DND-41 (cell line): ENCODE results near the gene SIRPD.

ENCODE experiments used
- ATAC-seq: fragments of 200-7000 bp; cut with Tn5 transposase; 3 replicates; pipeline ENCODE4 v1.9.1; 2021; ENCODE audit warnings: low read depth; ENCODE audit not compliant: insufficient read depth
- DNase-seq: peaks from one replicate; pipeline ENCODE4 v3.0.0-alpha.2; 2020
- H2AFZ ChIP-seq: 2 replicates; pipeline ENCODE4 v1.6.0; 2012; ENCODE audit warnings: low read depth, low read length
- H3K27ac ChIP-seq: 2 replicates; pipeline ENCODE4 v1.5.1; 2012; ENCODE audit warnings: low read length, inconsistent platforms
- H3K27me3 ChIP-seq: fragments of 200-600 bp; sonication (generic); 2 replicates; pipeline ENCODE4 v1.6.0; 2012; ENCODE audit warnings: low read length, mild to moderate bottlenecking, inconsistent platforms; ENCODE audit not compliant: insufficient read depth, poor library complexity
- H3K36me3 ChIP-seq: 2 replicates; pipeline ENCODE4 v1.5.1; 2012; ENCODE audit warnings: low read length, inconsistent platforms; ENCODE audit not compliant: insufficient read depth
- H3K4me1 ChIP-seq: 2 replicates; pipeline ENCODE4 v1.5.1; 2012; ENCODE audit warnings: mild to moderate bottlenecking, low read length; ENCODE audit not compliant: insufficient read depth
- H3K4me2 ChIP-seq: 2 replicates; pipeline ENCODE4 v1.6.0; 2012; ENCODE audit warnings: mild to moderate bottlenecking, moderate library complexity, low read length, inconsistent platforms; ENCODE audit not compliant: insufficient read depth
- H3K4me3 ChIP-seq, 2 experiments: fragments of 200-600 bp in 1 of 2; shearing (Covaris generic) in 1 of 2; 2 replicates each; pipeline ENCODE4 v1.5.1; 2012 to 2016; ENCODE audit warnings: inconsistent platforms in 2 of 2, low read length in 2 of 2, mild to moderate bottlenecking in 2 of 2, low read depth in 1 of 2, moderate library complexity in 1 of 2
- H3K79me2 ChIP-seq: 2 replicates; pipeline ENCODE4 v1.6.0; 2012; ENCODE audit warnings: low read length, inconsistent platforms; ENCODE audit not compliant: insufficient read depth
- H3K9ac ChIP-seq: 2 replicates; pipeline ENCODE4 v1.6.0; 2012; ENCODE audit warnings: low read depth, mild to moderate bottlenecking, inconsistent platforms, low read length, moderate library complexity
- H3K9me3 ChIP-seq: 2 replicates; pipeline ENCODE4 v1.5.1; 2012; ENCODE audit warnings: low read length, moderate library complexity, mild to moderate bottlenecking, inconsistent platforms; ENCODE audit not compliant: insufficient read depth, severe bottlenecking
- H4K20me1 ChIP-seq: 2 replicates; pipeline ENCODE4 v1.6.0; 2012; ENCODE audit warnings: low read length; ENCODE audit not compliant: insufficient read depth
- EZH2 ChIP-seq: IDR thresholded peaks from 3 replicates; pipeline ENCODE4 v1.6.1; 2012; ENCODE audit warnings: borderline replicate concordance, low read depth, mild to moderate bottlenecking, moderate library complexity, low read length, inconsistent platforms; ENCODE audit not compliant: severe bottlenecking
- TF ChIP-seq, protein P1 (sequence below): IDR thresholded peaks from 2 replicates; pipeline ENCODE4 v1.5.1; 2012; ENCODE audit warnings: borderline replicate concordance, low read length, moderate library complexity, mild to moderate bottlenecking; ENCODE audit not compliant: poor library complexity, severe bottlenecking; ENCODE audit errors: extremely low read depth

Gene SIRPD

DNA sequence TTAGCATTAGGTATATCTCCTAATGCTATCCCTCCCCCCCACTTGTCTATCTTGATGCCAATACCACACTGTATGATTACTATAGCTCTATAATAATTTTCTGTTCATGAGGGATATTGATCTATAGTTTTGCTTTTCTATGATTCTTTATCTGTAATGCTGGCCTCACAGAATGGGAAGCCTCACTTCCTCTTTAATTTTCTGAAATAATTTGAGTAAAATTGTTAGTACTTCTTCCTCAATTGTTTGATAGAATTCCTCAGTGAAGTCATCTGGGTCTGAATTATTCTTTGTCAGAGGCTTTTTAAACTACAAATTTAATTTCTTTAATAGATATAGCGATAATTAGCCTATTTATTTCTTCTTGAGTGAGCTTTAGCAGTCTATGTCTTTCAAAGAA is 31.2 kb downstream of the SIRPD start:
- no peaks in the 10 kb centered on the region for H3K27me3 ChIP-seq
- no peak for DNase-seq
- TF ChIP-seq, protein P1, sequence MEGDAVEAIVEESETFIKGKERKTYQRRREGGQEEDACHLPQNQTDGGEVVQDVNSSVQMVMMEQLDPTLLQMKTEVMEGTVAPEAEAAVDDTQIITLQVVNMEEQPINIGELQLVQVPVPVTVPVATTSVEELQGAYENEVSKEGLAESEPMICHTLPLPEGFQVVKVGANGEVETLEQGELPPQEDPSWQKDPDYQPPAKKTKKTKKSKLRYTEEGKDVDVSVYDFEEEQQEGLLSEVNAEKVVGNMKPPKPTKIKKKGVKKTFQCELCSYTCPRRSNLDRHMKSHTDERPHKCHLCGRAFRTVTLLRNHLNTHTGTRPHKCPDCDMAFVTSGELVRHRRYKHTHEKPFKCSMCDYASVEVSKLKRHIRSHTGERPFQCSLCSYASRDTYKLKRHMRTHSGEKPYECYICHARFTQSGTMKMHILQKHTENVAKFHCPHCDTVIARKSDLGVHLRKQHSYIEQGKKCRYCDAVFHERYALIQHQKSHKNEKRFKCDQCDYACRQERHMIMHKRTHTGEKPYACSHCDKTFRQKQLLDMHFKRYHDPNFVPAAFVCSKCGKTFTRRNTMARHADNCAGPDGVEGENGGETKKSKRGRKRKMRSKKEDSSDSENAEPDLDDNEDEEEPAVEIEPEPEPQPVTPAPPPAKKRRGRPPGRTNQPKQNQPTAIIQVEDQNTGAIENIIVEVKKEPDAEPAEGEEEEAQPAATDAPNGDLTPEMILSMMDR, result no peak
- no peaks in the 10 kb centered on the region for H3K36me3 ChIP-seq
- H3K79me2 ChIP-seq, result no peaks in the 10 kb centered on the region
- H3K4me1 ChIP-seq, result peaks cover 27% of the 10 kb centered on the region
- H3K4me3 ChIP-seq, result no peak overlapping the region
- H3K4me2 ChIP-seq, result no peak overlapping the region
- no peak overlapping the region for H3K9ac ChIP-seq
- H3K9me3 ChIP-seq, result peaks cover 6% of the 10 kb centered on the region
- ATAC-seq, result no peak
- H2AFZ ChIP-seq, result no peak overlapping the region
- no peak overlapping the region for H3K27ac ChIP-seq
- H4K20me1 ChIP-seq, result no peaks in the 10 kb centered on the region

GRCh38 chr20:1524004-1524403 is 33.5 kb downstream of the SIRPD start:
- no peak overlapping the region for H3K4me3 ChIP-seq
- H4K20me1 ChIP-seq, result no peaks in the 10 kb centered on the region
- DNase-seq (peak; percentile 85), ATAC-seq (peak; percentile 98)
- H2AFZ ChIP-seq, result 0 out of 2 replicates have a peak overlapping the region, but pooled peaks have one; percentile 36
- H3K9ac ChIP-seq, result peak overlapping the region; percentile 36; the same call in 1 of the 2 replicates
- peaks cover 27% of the 10 kb centered on the region for H3K4me1 ChIP-seq
- peak overlapping the region; percentile 93 for H3K27ac ChIP-seq
- H3K36me3 ChIP-seq, result no peaks in the 10 kb centered on the region
- H3K4me2 ChIP-seq, result peak overlapping the region; percentile 31; the same call in 1 of the 2 replicates
- H3K79me2 ChIP-seq, result no peaks in the 10 kb centered on the region
- H3K9me3 ChIP-seq, result peaks cover 6% of the 10 kb centered on the region
- TF ChIP-seq, protein P1, result no peak
- no peak for TF ChIP-seq EZH2
- H3K27me3 ChIP-seq, result no peaks in the 10 kb centered on the region

- Histone ChIP-seq H2AFZ (no peak overlapping the region), H3K4me3 (no peak overlapping the region), H3K4me2 (no peak overlapping the region), H3K4me1 (no peaks in the 10 kb centered on the region), H3K9ac (no peak overlapping the region), H3K27ac (no peak overlapping the region), H4K20me1 (no peaks in the 10 kb centered on the region), H3K9me3 (no peaks in the 10 kb centered on the region), H3K79me2 (no peaks in the 10 kb centered on the region), H3K27me3 (no peaks in the 10 kb centered on the region), H3K36me3 (no peaks in the 10 kb centered on the region)
- DNase-seq, result no peak
- TF ChIP-seq, protein P1, result no peak
- no peak for TF ChIP-seq EZH2
- ATAC-seq, result no peak
Observed at GRCh38 chr20:1517010-1517409, 40.5 kb downstream of the SIRPD start.

GRCh38 chr20:1513801-1514200 is 43.7 kb downstream of the SIRPD start:
- Histone ChIP-seq H3K27ac (no peak overlapping the region), H3K4me1 (no peaks in the 10 kb centered on the region), H3K27me3 (no peaks in the 10 kb centered on the region), H4K20me1 (no peaks in the 10 kb centered on the region), H3K9me3 (no peaks in the 10 kb centered on the region), H3K4me2 (no peak overlapping the region), H3K9ac (no peak overlapping the region), H3K79me2 (no peaks in the 10 kb centered on the region), H3K36me3 (no peaks in the 10 kb centered on the region), H2AFZ (no peak overlapping the region), H3K4me3 (no peak overlapping the region)
- ATAC-seq (no peak), DNase-seq (no peak)
- TF ChIP-seq EZH2, result no peak
- TF ChIP-seq, protein P1, result no peak
